ENCODE data around the gene MLLT1. TPM values are rescaled to one million over a fixed set of nuclear protein-coding genes. Genes with fewer than 3 reads are reported as not detected.

The MLLT1 gene
- total RNA-seq, 1 donor from 2014 or later: 34.5 TPM

DNA sequence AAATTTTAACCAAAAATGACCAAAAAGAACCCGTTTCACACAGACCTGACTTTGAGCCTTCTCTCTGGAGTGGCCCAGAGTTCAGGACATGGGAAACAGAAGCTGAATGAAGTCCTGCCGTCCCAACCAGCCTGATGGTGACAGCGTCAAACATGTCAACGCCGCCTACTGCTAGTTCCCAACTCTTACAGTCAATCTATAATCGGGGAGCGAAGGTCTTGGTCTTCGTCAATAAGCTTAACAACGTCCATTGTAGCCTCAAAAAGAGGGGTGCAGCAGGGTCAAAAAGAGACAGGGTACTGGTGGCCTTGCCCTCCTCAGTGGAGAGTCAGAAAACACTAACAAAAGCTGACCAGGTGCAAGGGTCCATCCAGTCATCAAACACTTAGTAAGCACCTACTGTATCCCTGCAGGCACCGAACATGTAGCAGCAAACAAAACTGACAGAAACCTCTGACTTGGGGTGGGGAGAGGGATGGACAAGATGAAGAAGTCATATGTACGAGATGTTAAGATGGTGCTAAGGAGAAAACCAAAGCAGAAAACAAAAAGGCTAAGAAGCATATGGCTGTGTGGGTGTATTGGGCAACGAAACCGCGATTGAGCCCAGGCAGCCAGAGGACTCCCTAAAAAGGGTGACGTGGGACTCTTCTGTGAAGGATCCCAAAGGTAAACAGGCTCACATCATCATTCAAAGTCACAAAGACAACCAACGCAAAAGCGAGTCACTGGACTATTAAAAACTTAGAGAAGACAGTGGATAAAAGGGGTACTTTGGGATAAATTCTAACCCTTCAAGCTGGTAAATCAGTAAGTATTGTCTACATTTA, 12.0 kb downstream of the MLLT1 start:
- TF ChIP-seq, protein P1, sequence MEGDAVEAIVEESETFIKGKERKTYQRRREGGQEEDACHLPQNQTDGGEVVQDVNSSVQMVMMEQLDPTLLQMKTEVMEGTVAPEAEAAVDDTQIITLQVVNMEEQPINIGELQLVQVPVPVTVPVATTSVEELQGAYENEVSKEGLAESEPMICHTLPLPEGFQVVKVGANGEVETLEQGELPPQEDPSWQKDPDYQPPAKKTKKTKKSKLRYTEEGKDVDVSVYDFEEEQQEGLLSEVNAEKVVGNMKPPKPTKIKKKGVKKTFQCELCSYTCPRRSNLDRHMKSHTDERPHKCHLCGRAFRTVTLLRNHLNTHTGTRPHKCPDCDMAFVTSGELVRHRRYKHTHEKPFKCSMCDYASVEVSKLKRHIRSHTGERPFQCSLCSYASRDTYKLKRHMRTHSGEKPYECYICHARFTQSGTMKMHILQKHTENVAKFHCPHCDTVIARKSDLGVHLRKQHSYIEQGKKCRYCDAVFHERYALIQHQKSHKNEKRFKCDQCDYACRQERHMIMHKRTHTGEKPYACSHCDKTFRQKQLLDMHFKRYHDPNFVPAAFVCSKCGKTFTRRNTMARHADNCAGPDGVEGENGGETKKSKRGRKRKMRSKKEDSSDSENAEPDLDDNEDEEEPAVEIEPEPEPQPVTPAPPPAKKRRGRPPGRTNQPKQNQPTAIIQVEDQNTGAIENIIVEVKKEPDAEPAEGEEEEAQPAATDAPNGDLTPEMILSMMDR (IDR thresholded peaks at IDR 0.05): no peak
- H3K9me3 ChIP-seq: no peaks in the 10 kb centered on the region
- no peaks in the 10 kb centered on the region for H3K27me3 ChIP-seq
- intact Hi-C loops (cut with DNase I): no loop called here
- no peak overlapping the region for H3K4me3 ChIP-seq
- no peak overlapping the region for H3K27ac ChIP-seq
- DNase-seq (ENCODE audit: low spot score in 2 of 2): no peak
- peaks cover 24 to 39% of the 10 kb centered on the region in 2 donors for H3K36me3 ChIP-seq
- peaks cover 5 to 18% of the 10 kb centered on the region in 2 donors for H3K4me1 ChIP-seq

DNA sequence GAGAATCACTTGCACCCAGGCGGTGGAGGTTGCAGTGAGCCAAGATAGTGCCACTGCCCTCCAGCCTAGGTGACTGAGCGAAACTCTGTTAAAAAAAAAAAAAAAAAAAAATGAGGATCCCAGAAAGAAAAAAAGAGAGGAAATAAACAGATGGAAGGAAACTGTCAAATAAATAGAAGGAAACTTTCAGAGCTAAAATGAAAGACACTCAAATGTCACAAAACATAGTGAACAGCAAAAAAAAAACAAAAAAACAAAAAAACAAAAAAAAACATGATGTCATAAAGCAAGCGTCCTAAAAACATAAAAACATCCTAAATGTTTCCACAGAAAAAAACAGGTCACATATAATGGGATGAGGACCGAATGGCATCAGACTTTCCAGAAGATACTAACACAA, 15.0 kb downstream of the MLLT1 start:
- H3K36me3 ChIP-seq: peaks cover 35 to 45% of the 10 kb centered on the region in 2 donors
- TF ChIP-seq, protein P1 (IDR thresholded peaks at IDR 0.05): no peak

DNA sequence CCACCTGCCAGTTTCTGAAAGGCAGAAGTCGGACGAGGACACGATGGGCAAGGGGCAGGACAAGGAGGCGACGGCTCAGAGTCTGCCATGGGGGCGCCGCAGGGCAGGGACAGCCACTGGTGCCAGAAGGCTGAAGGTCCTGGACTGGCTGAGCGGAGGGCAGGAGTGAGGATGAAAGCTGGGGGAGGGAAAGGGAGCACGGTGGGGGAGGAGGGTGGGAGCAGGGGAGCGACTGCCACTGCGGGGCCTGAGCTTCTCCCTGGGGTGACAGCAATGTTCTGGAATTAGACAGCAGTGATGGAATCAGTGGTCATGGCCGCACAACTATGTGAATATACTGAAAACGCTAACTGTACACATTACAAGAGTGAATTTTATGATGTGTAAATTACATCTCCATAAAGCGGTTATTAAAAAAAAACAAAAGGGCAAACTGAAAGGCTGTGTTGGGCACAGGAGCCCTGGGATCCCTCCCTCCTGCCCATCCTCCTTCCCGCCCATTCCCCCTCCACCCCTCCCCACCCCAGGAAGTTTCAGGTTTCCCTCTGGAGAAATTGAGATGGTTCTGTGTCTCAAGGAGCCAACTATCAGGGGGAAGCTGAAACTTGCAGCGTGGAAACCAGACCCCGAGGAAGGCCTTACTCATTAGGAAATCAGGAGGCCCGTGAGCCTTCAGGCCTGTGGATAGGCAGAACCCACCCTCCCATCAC, 15.9 kb downstream of the MLLT1 start:
- no peak for DNase-seq (ENCODE audit: low spot score in 2 of 2)
- H3K4me1 ChIP-seq: peaks cover 6 to 8% of the 10 kb centered on the region in 2 donors
- TF ChIP-seq, protein P1 (IDR thresholded peaks at IDR 0.05): no peak
- no peaks in the 10 kb centered on the region for H3K27me3 ChIP-seq
- intact Hi-C loops (cut with DNase I): no loop called here
- peaks cover 28 to 35% of the 10 kb centered on the region in 2 donors for H3K36me3 ChIP-seq
- no peak overlapping the region for H3K4me3 ChIP-seq
- H3K9me3 ChIP-seq: no peaks in the 10 kb centered on the region
- H3K27ac ChIP-seq: no peak overlapping the region

More for the DNA sequence above, 15.0 kb downstream of the MLLT1 start:
- H3K27ac ChIP-seq: no peak overlapping the region
- H3K27me3 ChIP-seq: no peaks in the 10 kb centered on the region
- H3K4me1 ChIP-seq: peaks cover 0 to 4% of the 10 kb centered on the region in 2 donors
- intact Hi-C loops (cut with DNase I): no loop called here
- H3K4me3 ChIP-seq: no peak overlapping the region
- H3K9me3 ChIP-seq: no peaks in the 10 kb centered on the region
- DNase-seq (ENCODE audit: low spot score in 2 of 2): no peak

DNA sequence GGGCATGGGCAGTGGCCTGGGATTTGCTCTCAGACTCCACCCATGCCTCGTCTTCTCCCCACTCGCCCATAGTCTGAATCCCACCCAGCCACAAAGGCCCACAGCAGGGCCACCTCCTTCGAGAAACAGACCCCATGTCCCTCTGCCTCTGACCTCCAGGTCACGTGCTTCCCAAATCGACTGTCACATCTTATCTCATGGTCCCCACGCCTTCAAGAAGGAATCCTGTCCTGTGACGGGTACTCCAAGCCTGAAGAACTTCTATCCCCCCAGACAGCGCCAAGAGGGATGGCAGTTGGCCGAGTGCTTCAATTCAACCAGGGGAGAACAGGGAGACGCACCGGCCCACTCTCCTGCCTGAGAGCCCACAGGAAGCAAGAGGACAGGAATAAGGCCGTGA, 16.5 kb downstream of the MLLT1 start:
- Histone ChIP-seq H3K27ac (no peak overlapping the region), H3K36me3 (peaks cover 24 to 30% of the 10 kb centered on the region in 2 donors), H3K9me3 (no peaks in the 10 kb centered on the region), H3K4me1 (peaks cover 6 to 8% of the 10 kb centered on the region in 2 donors), H3K27me3 (no peaks in the 10 kb centered on the region), H3K4me3 (no peak overlapping the region)
- TF ChIP-seq, protein P1 (IDR thresholded peaks at IDR 0.05): no peak
- intact Hi-C loops (cut with DNase I): no loop called here
- DNase-seq (ENCODE audit: low spot score in 2 of 2): no peak

DNA sequence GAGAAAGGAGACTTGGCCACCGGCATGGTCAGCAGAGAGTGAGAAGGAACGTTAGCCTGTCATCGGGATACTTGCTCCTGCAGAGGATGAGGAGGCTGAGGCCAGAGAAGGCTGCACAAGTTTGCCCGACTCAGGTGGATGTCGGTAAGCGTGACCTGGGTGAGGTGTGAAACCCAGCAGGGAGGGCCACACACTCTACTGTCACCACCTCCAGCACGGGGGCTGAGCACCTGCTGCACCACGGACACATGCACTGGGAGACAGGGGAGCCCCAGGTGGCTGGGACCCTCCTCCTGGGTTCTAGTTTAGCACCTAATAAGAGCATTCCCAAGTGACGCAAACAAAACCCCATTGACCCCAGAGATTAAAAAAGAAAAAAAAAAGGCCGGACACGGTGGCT, 17.3 kb downstream of the MLLT1 start:
- TF ChIP-seq, protein P1 (IDR thresholded peaks at IDR 0.05): no peak
- H3K4me1 ChIP-seq: peaks cover 6 to 8% of the 10 kb centered on the region in 2 donors

More for the DNA sequence above, 17.3 kb downstream of the MLLT1 start:
- no peaks in the 10 kb centered on the region for H3K9me3 ChIP-seq
- H3K36me3 ChIP-seq: peaks cover 24% of the 10 kb centered on the region in 2 donors
- intact Hi-C loops (cut with DNase I): no loop called here
- no peak overlapping the region for H3K27ac ChIP-seq
- DNase-seq (ENCODE audit: low spot score in 2 of 2): no peak
- no peak overlapping the region for H3K4me3 ChIP-seq
- no peaks in the 10 kb centered on the region for H3K27me3 ChIP-seq
